ENCODE measurements around the gene ANKAR.
"Not testable (repeated sequence)": the region's sequence is repeated elsewhere in the genome, so short reads cannot be mapped to it uniquely, and the experiment has no call there.

GRCh38 chr2:189653464-189653863 lies 21.0 kb upstream of the ANKAR start:
- TF ChIP-seq CTCF, POLR2A (IDR thresholded peaks at IDR 0.05): not testable (repeated sequence)
